ENCODE results near the gene SLC7A9. TPM values are rescaled to one million over a fixed set of nuclear protein-coding genes. Genes with fewer than 3 reads are reported as not detected.
"Not testable (repeated sequence)": the region's sequence is repeated elsewhere in the genome, so short reads cannot be mapped to it uniquely, and the experiment has no call there.

SLC7A9 gene
- total and polyA plus RNA-seq, 2 of the 13 experiments (the other 11 are each of a cell fraction or from before 2014, with no cell fraction given), result 4.7 to 8.3 TPM

DNA sequence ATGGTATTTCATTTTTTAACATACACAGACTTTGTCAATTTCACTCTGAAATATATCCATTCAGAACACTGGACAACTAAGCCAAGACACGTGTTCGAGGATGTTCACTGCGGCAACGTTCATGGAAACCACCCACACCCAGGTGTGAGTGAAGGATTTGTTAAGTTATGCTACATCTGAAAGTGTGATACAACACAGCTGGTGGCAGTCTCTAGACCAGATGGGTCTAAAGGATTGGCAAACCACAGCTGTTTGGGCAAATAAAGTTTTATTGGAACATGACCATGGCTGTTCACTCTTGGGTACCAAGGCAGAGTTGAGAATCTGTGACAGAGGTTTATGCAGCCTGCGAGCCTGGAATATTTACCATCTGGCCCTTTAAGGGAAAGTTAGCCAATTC is 12.0 kb downstream of the SLC7A9 start (continued):
- TF ChIP-seq ZNF276 (CRISPR knock-in tag; IDR thresholded peaks at IDR 0.05; ENCODE audit: low read depth), result no peak

- H3K27ac ChIP-seq (ENCODE audit: extremely low read length, insufficient read depth, low read length); H3K9ac ChIP-seq (ENCODE audit: insufficient read depth, low read depth, low read length); H4K20me1 ChIP-seq (ENCODE audit: insufficient read depth, low read length); H3K9me3 ChIP-seq (ENCODE audit: low read length); ATAC-seq; H3K79me2 ChIP-seq (ENCODE audit: insufficient read depth, low read length); intact Hi-C loops (cut with micrococcal nuclease; ENCODE audit: unreplicated experiment); H3K4me2 ChIP-seq (ENCODE audit: low read depth, low read length); H3K36me3 ChIP-seq (replicated peaks in 1 of 2; ENCODE audit: control insufficient read depth in 1 of 2, insufficient read depth in 2 of 2, low read length in 2 of 2); FAIRE-seq; H3K4me3 ChIP-seq (replicated peaks in 1 of 3; ENCODE audit: insufficient read depth in 1 of 3, low read depth in 2 of 3, low read length in 3 of 3); H3K4me1 ChIP-seq (ENCODE audit: insufficient read depth, low read length); in situ Hi-C loops (cut with HindIII; ENCODE audit: extremely low pct_ligation_motif_present, low pct_unique_long_range_greater_than_20kb); H3K27me3 ChIP-seq (ENCODE audit: control insufficient read depth in 1 of 2, insufficient read depth in 2 of 2, low read length in 2 of 2); DNase-seq (ENCODE audit: low spot score); BruUV-seq (replicated peaks); H2AFZ ChIP-seq (ENCODE audit: low read length); POLR2A ChIA-PET; CTCF ChIA-PET (ENCODE audit: low intra/inter-chr PET ratio, low total read pairs): not testable (repeated sequence)
- WGBS (ENCODE audit: low lambda C conversion rate), result 99% methylated on average over 7 of the region's 7 CpGs
Observed at GRCh38 chr19:32856818-32857217, 12.7 kb downstream of the SLC7A9 start.

DNA sequence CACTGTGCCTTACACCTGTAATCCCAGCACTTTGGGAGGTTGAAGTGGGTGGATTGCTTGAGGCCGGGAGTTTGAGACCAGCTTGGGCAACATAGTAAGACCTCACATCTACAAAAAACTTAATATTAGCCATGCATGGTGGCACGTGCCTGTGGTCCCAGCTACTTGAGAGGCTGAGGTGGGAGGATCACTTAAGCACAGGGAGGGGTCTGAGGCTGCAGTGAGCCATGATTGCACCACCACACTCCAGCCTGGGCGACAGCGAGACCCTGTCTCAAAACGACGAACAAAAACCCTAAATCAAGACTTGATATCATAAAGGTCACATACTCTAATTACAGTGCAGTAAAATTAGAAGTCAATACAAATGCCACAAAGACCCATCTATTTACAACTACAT is 17.4 kb downstream of the SLC7A9 start:
- no peaks in the 10 kb centered on the region for H3K9me3 ChIP-seq (ENCODE audit: low read length)
- intact Hi-C loops (cut with micrococcal nuclease; ENCODE audit: unreplicated experiment), result no loop called here
- ATAC-seq, result no peak
- ChIA-PET CTCF (ENCODE audit: low intra/inter-chr PET ratio, low total read pairs) (no interaction called here), POLR2A (no interaction called here)
- H3K79me2 ChIP-seq (ENCODE audit: insufficient read depth, low read length), result no peaks in the 10 kb centered on the region
- no peaks in the 10 kb centered on the region for H3K36me3 ChIP-seq (replicated peaks in 1 of 2; ENCODE audit: control insufficient read depth in 1 of 2, insufficient read depth in 2 of 2, low read length in 2 of 2)
- H3K4me3 ChIP-seq (replicated peaks in 1 of 3; ENCODE audit: insufficient read depth in 1 of 3, low read depth in 2 of 3, low read length in 3 of 3), result no peak overlapping the region
- no peak overlapping the region for H3K4me2 ChIP-seq (ENCODE audit: low read depth, low read length)
- in situ Hi-C loops (cut with HindIII; ENCODE audit: extremely low pct_ligation_motif_present, low pct_unique_long_range_greater_than_20kb), result no loop called here
- no peak overlapping the region for H3K9ac ChIP-seq (ENCODE audit: insufficient read depth, low read depth, low read length)
- no peaks in the 10 kb centered on the region for H3K27me3 ChIP-seq (ENCODE audit: control insufficient read depth in 1 of 2, insufficient read depth in 2 of 2, low read length in 2 of 2)
- no peak for FAIRE-seq
- BruUV-seq (replicated peaks), result no TSS peak
- WGBS (ENCODE audit: low lambda C conversion rate), result 98% methylated on average over 6 of the region's 6 CpGs
- no peaks in the 10 kb centered on the region for H3K4me1 ChIP-seq (ENCODE audit: insufficient read depth, low read length)
- no peak overlapping the region for H2AFZ ChIP-seq (ENCODE audit: low read length)
- no peaks in the 10 kb centered on the region for H4K20me1 ChIP-seq (ENCODE audit: insufficient read depth, low read length)
- no peak overlapping the region for H3K27ac ChIP-seq (ENCODE audit: extremely low read length, insufficient read depth, low read length)
- no peak for DNase-seq (ENCODE audit: low spot score)
- TF ChIP-seq TARDBP (CRISPR knock-in tag; IDR thresholded peaks at IDR 0.05) (no peak), SMAD9 (CRISPR knock-in tag; IDR thresholded peaks at IDR 0.05) (no peak), ZBTB38 (CRISPR knock-in tag; IDR thresholded peaks at IDR 0.05) (no peak), RBAK (CRISPR knock-in tag; IDR thresholded peaks at IDR 0.05) (no peak), ZFP82 (CRISPR knock-in tag; IDR thresholded peaks at IDR 0.05; ENCODE audit: borderline replicate concordance) (no peak), CTCF (CRISPR knock-in tag; IDR thresholded peaks at IDR 0.05) (no peak), GPN1 (CRISPR knock-in tag; IDR thresholded peaks at IDR 0.05; ENCODE audit: borderline replicate concordance) (no peak), SRSF9 (IDR thresholded peaks at IDR 0.05; ENCODE audit: borderline replicate concordance, insufficient read depth, low read depth, low read length, poor library complexity, severe bottlenecking) (no peak), NFATC3 (CRISPR knock-in tag; IDR thresholded peaks at IDR 0.05) (no peak), MAFF (IDR thresholded peaks at IDR 0.05; ENCODE audit: low read depth, low read length) (no peak)
- TF ChIP-seq, protein P1, sequence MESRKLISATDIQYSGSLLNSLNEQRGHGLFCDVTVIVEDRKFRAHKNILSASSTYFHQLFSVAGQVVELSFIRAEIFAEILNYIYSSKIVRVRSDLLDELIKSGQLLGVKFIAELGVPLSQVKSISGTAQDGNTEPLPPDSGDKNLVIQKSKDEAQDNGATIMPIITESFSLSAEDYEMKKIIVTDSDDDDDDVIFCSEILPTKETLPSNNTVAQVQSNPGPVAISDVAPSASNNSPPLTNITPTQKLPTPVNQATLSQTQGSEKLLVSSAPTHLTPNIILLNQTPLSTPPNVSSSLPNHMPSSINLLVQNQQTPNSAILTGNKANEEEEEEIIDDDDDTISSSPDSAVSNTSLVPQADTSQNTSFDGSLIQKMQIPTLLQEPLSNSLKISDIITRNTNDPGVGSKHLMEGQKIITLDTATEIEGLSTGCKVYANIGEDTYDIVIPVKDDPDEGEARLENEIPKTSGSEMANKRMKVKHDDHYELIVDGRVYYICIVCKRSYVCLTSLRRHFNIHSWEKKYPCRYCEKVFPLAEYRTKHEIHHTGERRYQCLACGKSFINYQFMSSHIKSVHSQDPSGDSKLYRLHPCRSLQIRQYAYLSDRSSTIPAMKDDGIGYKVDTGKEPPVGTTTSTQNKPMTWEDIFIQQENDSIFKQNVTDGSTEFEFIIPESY (CRISPR knock-in tag; IDR thresholded peaks at IDR 0.05), result no peak
